GM19043 (cell line): ENCODE results near the gene CRX.
"Not testable (repeated sequence)": the region's sequence is repeated elsewhere in the genome, so short reads cannot be mapped to it uniquely, and the experiment has no call there.

ENCODE experiments used
- ATAC-seq: cut with Tn5 transposase; IDR thresholded peaks from one replicate; pipeline ENCODE4 v1.9.1; 2021; ENCODE audit warnings: low read depth; ENCODE audit not compliant: unreplicated experiment

The CRX gene

DNA sequence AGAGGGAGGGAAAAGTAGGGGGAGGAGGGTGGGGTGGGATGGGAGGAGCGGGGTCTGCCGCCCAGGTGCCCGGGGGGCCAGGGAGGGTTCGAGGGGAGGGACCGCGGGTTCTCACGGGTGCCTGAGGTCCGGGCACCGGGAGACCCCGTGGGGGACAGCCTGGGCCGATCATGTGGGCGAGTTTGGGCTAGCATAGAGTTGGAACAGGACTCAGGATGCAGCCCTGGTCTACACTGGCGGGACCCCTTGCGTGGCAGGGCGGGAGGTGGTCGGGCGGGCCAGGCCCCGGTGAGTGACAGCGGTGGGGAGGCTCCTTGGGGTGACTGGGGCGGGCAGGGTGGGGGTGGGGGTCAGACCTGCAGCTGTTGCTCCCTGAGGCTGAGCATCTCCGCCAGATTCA is 18.6 kb upstream of the CRX start:
- ATAC-seq = not testable (repeated sequence)

DNA sequence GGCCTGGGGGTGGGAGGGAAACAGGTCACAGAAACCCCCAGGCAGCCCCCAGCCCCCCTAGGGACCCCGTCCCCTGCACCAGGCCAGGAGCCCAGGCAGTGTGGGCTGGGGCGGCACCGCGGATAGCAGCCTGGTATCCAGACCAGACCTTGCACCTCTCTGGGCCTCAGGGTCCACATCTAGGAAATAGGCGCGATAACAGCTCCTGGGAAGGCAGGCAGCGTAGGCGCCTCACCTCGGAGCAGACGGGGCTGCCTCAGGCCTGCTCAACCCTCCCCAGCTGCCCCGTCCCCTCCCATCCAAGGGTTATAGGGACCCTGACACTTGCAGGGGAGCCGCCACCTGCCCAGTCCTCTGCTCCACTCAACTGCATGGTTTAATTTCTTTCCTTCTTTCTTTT is 18.1 kb upstream of the CRX start:
- not testable (repeated sequence) for ATAC-seq

DNA sequence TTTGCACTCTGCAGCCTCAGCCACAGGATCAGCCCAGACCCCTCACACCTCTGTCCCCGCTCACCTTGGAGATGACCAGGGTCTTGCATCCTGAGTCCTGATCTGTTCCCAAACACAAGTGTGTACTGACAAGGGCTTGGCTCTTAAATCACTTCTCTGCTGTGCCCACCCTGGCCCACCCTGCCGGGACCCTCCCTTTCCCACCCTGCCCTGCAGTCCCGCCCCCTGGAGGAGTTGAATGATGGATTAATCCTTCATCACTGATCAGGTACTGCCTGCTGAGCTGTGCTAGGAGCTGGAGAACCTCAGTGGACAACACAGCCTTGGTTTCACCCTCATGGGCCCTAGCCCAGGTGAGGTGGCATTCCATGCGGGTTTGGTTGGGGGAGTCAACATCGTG is 17.3 kb upstream of the CRX start, which contains the start of gene TPRX1:
TSS of gene TPRX1 (minus strand) at position 101 of the 400 bp plus-strand sequence. CDS start at position 89, 12 bp downstream.
- not testable (repeated sequence) for ATAC-seq

DNA sequence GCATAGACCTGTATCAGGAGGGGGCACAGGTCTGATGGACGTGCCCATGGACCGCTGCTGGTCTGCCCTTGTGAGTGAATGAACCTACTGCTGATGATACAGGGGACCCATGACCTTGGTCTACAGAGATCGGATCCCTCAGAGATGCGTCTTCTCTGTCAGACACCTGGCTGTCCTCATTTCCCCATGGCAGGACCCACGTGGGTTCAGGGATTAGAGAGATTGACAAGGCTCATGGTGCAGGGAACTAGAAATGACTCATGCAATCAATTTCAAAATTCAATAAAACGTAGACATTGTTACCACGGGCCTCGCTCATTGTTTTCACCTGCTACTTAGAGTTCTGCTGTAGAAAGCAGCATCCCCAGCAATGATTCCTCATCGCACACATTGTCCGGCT is 16.4 kb upstream of the CRX start:
- ATAC-seq = no peak

- no peak for ATAC-seq
Observed at GRCh38 chr19:47806435-47806834, 15.3 kb upstream of the CRX start.

GRCh38 chr19:47813304-47813994 is 8.3 kb upstream of the CRX start:
- no peak for ATAC-seq

GRCh38 chr19:47813995-47814328 is 7.8 kb upstream of the CRX start:
- no peak for ATAC-seq

DNA sequence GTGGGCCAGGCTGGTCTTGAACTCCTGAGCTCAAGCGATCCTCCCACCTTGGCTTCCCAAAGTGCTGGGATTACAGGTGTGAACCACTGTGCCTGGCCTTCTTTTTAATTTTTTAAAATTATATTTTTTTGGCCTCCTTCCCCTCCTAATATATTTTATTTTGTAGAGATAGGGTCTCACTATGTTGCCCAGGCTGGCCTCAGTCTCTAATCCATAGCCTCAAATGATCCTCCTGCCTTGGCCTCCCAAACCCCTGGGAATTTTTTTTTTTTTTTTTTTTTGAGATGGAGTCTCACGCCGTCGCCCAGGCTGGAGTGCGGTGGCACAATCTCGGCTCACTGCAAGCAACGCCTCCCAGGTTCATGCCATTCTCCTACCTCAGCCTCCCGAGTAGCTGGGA is 5.5 kb upstream of the CRX start:
- not testable (repeated sequence) for ATAC-seq

GRCh38 chr19:47818221-47818620 is 3.5 kb upstream of the CRX start:
- not testable (repeated sequence) for ATAC-seq

DNA sequence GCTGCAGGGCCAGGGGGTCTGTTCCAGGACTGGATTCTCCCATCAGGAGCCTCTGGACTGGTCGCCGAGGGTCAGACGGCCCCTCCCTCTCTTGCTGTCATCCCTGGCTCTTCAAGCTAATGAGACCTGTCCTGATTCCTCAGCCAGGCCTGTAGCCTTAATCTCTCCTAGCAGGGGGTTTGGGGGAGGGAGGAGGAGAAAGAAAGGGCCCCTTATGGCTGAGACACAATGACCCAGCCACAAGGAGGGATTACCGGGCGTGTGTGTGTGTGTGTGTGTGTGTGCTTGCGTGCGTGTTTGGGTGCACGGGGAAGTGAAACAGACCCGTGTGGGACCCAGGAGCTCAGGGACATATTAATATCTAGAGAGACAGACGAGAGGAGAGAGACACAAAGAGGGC is 1.9 kb upstream of the CRX start:
- ATAC-seq = no peak

DNA sequence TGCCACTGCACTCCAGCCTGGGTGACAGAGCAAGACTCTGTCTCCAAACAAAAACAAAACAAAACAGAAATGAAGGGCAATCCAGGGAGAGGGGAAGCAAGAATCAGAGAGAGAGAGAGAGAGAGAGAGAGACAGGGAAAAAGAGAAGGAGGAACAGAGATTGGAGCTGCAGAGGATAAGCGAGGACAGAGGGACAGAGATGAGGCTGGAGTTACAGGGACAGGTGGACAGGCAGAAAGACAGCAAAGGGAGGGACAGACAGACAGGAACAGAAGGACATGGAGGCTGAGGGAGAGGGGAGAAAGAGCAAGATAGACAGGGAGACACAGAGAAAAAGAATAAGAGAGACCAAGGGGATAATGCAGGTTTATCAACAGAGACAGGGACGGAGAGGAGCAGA is 1.3 kb upstream of the CRX start:
- no peak for ATAC-seq

- ATAC-seq = no peak
Observed at GRCh38 chr19:47824396-47824795, 2.7 kb downstream of the CRX start.

GRCh38 chr19:47826800-47827199 is 5.1 kb downstream of the CRX start:
- no peak for ATAC-seq

DNA sequence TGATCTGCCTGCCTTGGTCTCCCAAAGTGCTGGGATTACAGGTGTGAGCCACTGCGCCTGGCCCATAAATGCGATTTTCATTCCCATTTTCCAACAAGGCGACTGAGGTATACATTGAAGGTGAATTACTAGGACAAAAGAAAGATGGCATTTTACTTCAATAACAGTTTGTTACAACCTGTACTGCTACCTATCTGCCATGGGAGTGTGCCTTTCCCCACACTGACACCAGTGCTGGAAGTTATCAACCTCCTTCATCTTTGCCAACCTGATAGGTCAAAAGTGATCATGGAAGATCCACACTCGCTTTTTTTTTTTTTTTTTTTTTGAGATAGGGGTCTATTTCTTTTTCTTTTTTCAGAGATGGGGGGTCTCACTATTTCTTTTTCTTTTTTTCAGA is 11.0 kb downstream of the CRX start:
- no peak for ATAC-seq

GRCh38 chr19:47836038-47836437 is 14.3 kb downstream of the CRX start:
- no peak for ATAC-seq

GRCh38 chr19:47839411-47839810 is 17.7 kb downstream of the CRX start:
- no peak for ATAC-seq

GRCh38 chr19:47839913-47840312 is 18.2 kb downstream of the CRX start:
- no peak for ATAC-seq

GRCh38 chr19:47842941-47843340 is 21.2 kb downstream of the CRX start:
- no peak for ATAC-seq

DNA sequence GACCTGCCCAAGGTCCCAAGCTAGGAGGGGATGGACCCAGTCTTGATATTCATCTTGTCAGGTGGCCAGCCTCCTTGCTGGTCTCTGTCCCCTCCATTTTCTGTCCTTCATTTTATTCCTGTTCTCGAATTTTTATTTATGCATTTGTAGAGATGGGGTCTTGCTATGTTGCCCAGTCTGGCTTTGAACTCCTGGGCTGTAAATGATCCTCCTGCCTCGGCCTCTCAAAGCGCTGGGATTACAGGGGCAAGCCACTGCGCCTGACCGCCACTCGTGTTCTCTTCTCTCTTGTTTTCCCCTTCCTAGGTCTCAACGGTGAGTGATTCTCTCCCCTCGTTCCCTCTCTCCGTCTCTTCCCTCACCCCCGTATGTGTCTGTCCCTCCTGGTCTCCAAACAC is 26.7 kb downstream of the CRX start:
- ATAC-seq = no peak

- no peak for ATAC-seq
Observed at GRCh38 chr19:47848823-47849473, 27.2 kb downstream of the CRX start.

DNA sequence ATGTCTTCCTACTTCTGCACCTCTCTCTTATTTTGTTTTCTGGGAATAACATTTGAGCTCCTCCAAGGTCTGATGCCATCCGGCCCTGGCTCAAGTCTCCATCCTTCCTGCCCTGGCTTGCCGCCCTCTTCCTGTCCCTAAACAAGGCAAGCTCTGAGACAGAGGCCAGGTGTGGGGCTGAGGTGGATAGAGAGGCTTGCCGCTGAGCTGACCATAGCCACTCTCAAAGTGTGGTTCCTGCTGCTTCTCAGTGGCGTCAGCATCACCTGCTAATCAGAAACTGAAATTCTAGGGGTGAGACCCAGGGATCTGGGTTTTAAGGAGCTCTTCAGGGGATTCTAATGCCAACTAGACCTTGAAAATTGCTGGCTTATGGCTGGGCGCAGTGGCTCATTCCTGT is 31.3 kb downstream of the CRX start:
- ATAC-seq = no peak

DNA sequence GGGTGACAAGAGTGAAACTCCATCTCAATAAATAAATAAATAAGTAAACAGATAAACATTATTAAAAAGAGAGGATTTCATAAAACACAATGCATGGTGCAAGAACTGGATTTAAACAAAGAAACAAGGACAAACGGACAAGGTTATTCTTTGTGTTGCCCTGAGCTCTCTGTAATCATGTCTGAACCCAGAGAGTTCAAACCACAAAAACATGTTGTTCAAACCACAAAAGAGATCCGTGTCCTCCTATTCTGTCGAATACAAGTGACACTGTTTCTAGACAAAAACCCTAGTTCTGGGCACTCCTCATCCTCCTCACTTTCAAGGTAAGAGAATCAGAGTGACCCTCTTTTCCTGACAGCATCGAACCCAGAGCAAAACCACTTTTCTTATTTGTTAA is 32.7 kb downstream of the CRX start:
- no peak for ATAC-seq
